Measurements from ENCODE around the gene AGBL1. TPM values are rescaled to one million over a fixed set of nuclear protein-coding genes. Genes with fewer than 3 reads are reported as not detected.

The AGBL1 gene
- total and polyA plus RNA-seq, 2 experiments from 2014 or later = 0.03 TPM; not detected in 1

- TF ChIP-seq REST (IDR thresholded peaks at IDR 0.05; ENCODE audit: unreplicated experiment) = no peak
- TF ChIP-seq, protein P1, sequence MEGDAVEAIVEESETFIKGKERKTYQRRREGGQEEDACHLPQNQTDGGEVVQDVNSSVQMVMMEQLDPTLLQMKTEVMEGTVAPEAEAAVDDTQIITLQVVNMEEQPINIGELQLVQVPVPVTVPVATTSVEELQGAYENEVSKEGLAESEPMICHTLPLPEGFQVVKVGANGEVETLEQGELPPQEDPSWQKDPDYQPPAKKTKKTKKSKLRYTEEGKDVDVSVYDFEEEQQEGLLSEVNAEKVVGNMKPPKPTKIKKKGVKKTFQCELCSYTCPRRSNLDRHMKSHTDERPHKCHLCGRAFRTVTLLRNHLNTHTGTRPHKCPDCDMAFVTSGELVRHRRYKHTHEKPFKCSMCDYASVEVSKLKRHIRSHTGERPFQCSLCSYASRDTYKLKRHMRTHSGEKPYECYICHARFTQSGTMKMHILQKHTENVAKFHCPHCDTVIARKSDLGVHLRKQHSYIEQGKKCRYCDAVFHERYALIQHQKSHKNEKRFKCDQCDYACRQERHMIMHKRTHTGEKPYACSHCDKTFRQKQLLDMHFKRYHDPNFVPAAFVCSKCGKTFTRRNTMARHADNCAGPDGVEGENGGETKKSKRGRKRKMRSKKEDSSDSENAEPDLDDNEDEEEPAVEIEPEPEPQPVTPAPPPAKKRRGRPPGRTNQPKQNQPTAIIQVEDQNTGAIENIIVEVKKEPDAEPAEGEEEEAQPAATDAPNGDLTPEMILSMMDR (conservative IDR thresholded peaks at IDR 0.05; ENCODE audit: low read depth in 2 of 2) = no peak
Observed at GRCh38 chr15:87021751-87022150, 942.1 kb downstream of the AGBL1 start (continued).

DNA sequence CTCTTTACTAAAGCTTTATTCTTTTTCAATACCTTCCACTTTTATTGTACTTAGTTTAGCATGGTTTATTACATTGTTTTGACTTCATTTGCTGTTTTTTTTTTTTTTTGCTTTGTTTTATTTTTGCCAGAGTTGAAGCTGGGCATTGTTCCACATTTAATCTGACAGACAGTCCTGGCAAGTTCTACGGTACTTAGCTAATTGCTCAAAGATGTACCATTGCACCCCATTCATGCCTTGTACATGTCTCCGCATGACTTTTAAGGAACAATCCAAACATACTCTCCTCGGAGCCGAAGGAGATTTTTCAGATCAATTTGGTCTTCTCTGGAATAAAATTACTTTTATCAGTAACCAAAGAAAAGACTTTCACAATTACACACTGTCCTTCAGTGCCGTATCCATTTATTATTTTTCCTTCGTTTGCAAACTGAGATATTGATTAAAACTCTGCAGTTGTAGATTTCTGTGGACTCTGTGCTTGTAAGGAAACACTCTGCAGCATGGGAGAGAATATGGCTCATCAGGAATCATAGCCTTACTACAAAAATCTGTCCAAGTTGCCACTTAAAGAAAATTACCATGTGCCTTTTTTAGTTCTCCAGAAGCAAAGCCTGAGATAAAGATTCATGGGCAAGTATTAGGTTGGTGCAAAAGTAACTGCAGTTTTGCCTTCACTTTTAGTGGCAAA is 952.0 kb downstream of the AGBL1 start:
- no peaks in the 10 kb centered on the region for H3K79me2 ChIP-seq (replicated peaks; ENCODE audit: insufficient read depth)
- H3K4me1 Mint-ChIP-seq = no peaks in the 10 kb centered on the region
- H2AFZ ChIP-seq = peak overlapping the region; percentile 11; the same call in 1 of the 2 replicates
- H3K9me2 ChIP-seq (ENCODE audit: insufficient read depth) = 0 out of 2 replicates have a peak, but pooled peaks cover 4% of the 10 kb centered on the region
- no peak overlapping the region for H3K4me3 ChIP-seq
- ATAC-seq (no peak), DNase-seq (ENCODE audit: low spot score) (no peak)
- no peaks in the 10 kb centered on the region for H3K27me3 ChIP-seq (ENCODE audit: insufficient read depth)
- TF ChIP-seq STAT1 (IDR thresholded peaks at IDR 0.05; ENCODE audit: unreplicated experiment) (no peak), REST (IDR thresholded peaks at IDR 0.05; ENCODE audit: unreplicated experiment) (no peak), ZNF331 (CRISPR knock-in tag; IDR thresholded peaks at IDR 0.05; ENCODE audit: low read depth) (no peak), NANOG (IDR thresholded peaks at IDR 0.05; ENCODE audit: borderline replicate concordance) (no peak), ZNF114 (CRISPR knock-in tag; IDR thresholded peaks at IDR 0.05) (no peak), EZH2phosphoT487 (IDR thresholded peaks at IDR 0.05; ENCODE audit: unreplicated experiment) (no peak), ETS1 (IDR thresholded peaks at IDR 0.05) (no peak), CREB1 (CRISPR knock-in tag; IDR thresholded peaks at IDR 0.05; ENCODE audit: low read depth) (no peak), JUNB (IDR thresholded peaks at IDR 0.05; ENCODE audit: unreplicated experiment) (no peak)
- no peaks in the 10 kb centered on the region for H4K20me1 ChIP-seq (replicated peaks; ENCODE audit: insufficient read depth)
- H3K36me3 Mint-ChIP-seq (ENCODE audit: low read depth) = no peaks in the 10 kb centered on the region
- H3K4me2 ChIP-seq = no peak overlapping the region
- no peaks in the 10 kb centered on the region for H3F3A ChIP-seq (replicated peaks; ENCODE audit: low read depth)
- H3K27ac Mint-ChIP-seq = no peak overlapping the region
- no peaks in the 10 kb centered on the region for H3K4me1 ChIP-seq (ENCODE audit: insufficient read depth)
- H3K9me3 Mint-ChIP-seq = peaks cover 7% of the 10 kb centered on the region; the same call in 2 of the 3 replicates
- no peaks in the 10 kb centered on the region for H3K36me3 ChIP-seq (ENCODE audit: insufficient read depth)
- no peak overlapping the region for H3K4me3 Mint-ChIP-seq
- no peaks in the 10 kb centered on the region for H3K27me3 Mint-ChIP-seq (ENCODE audit: insufficient read depth, low read depth, poor library complexity)
- no peak overlapping the region for H3K27ac ChIP-seq (ENCODE audit: low read depth)

Measured in GM23338 (cell line).